ENCODE data around the gene ATP9B.
A peak's percentile ranks its signal among the peaks of the same experiment; 100 is the strongest.
"Not testable (repeated sequence)": the region's sequence is repeated elsewhere in the genome, so short reads cannot be mapped to it uniquely, and the experiment has no call there.

The ATP9B gene

GRCh38 chr18:79071037-79071436, 1.8 kb downstream of the ATP9B start:
- FAIRE-seq (no peak), DNase-seq (ENCODE audit: insufficient read length, low spot score) (no peak)
- TF ChIP-seq, protein P1, sequence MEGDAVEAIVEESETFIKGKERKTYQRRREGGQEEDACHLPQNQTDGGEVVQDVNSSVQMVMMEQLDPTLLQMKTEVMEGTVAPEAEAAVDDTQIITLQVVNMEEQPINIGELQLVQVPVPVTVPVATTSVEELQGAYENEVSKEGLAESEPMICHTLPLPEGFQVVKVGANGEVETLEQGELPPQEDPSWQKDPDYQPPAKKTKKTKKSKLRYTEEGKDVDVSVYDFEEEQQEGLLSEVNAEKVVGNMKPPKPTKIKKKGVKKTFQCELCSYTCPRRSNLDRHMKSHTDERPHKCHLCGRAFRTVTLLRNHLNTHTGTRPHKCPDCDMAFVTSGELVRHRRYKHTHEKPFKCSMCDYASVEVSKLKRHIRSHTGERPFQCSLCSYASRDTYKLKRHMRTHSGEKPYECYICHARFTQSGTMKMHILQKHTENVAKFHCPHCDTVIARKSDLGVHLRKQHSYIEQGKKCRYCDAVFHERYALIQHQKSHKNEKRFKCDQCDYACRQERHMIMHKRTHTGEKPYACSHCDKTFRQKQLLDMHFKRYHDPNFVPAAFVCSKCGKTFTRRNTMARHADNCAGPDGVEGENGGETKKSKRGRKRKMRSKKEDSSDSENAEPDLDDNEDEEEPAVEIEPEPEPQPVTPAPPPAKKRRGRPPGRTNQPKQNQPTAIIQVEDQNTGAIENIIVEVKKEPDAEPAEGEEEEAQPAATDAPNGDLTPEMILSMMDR (IDR thresholded peaks at IDR 0.05; ENCODE audit: insufficient read depth, missing control alignments), result no peak

- FAIRE-seq, result no peak
- TF ChIP-seq, protein P1 (IDR thresholded peaks at IDR 0.05; ENCODE audit: insufficient read depth, missing control alignments), result no peak
- no peak for DNase-seq (ENCODE audit: insufficient read length, low spot score)
These were observed 2.5 kb downstream of the ATP9B start for GRCh38 chr18:79071503-79072210.

DNA sequence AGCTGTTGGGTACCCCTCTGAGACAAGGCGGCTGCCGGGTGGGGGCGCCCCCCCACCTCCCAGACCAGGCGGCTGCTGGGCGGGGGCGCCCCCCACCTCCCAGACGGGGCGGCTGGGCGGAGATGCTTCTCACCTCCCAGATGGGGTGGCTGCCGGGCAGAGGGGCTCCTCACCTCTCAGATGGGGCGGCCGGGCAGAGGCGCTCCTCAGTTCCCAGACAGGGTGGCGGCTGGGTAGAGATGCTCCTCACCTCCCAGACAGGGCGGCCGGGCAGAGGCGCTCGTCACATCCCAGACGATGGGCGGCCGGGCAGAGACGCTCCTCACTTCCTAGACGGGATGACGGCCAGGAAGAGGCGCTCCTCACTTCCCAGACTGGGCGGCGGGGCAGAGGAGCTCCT, 3.5 kb downstream of the ATP9B start:
- FAIRE-seq; DNase-seq (ENCODE audit: insufficient read length, low spot score): not testable (repeated sequence)

GRCh38 chr18:79077181-79077580, 8.0 kb downstream of the ATP9B start:
- FAIRE-seq (no peak), DNase-seq (ENCODE audit: insufficient read length, low spot score) (no peak)

DNA sequence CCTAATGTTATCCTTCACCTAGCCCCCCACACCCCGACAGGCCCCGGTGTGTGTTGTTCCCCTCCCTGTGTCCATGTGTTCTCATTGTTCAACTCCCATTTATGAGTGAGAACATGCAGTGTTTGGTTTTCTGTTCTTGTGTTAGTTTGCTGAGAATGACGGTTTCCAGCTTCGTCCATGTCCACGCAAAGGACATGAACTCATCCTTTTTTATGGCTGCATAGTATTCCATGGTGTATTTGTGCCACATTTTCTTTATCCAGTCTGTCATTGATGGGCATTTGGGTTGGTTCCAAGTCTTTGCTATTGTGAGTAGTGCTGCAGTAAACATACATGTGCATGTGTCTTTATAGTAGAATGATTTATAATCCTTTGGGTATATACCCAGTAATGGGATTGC, 9.6 kb downstream of the ATP9B start:
- not testable (repeated sequence) for DNase-seq (ENCODE audit: insufficient read length, low spot score); FAIRE-seq

More at GRCh38 chr18:79077181-79077580, 8.0 kb downstream of the ATP9B start:
- TF ChIP-seq, protein P1 (IDR thresholded peaks at IDR 0.05; ENCODE audit: insufficient read depth, missing control alignments), result no peak

DNA sequence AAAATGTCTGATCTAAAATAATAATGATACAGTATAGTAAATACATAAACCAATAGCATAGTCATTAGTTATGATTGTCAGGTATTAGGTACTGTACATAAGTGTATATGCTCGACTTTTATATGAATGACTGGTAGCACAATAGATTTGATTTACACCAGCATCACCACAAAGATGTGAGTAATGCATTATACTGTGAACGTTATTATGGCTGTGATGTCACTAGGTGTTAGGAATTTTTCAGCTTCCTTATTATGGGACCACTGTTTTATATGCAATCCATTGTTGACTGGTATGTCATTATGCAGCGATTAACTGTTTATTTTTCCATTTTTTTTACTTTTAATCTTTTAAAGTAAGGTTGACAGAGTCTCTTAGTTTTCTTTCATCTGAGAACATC, 23.7 kb downstream of the ATP9B start:
- TF ChIP-seq, protein P1 (IDR thresholded peaks at IDR 0.05; ENCODE audit: insufficient read depth, missing control alignments), result no peak
- DNase-seq (ENCODE audit: insufficient read length, low spot score) (no peak), FAIRE-seq (peak; percentile 89)

DNA sequence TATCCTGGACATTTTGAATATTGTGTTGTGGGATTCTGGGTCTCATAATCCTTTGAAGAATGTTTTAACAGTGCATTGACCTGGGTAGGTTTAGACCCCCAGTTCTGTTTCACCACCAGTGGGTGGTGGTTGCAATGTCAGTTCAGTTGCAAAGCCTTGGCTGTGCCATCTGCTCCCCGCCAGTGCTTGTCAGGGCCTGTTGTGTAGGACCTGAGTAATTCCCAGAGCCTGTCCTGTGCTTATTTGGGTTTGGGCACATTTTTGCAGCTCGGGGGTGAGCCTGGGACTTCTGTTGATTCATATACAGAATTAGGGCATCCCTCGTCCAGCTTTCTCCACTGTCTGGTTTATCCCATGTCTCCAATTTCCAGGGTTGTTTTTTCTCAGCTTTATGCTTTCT, 24.8 kb downstream of the ATP9B start:
- DNase-seq (ENCODE audit: insufficient read length, low spot score) (no peak), FAIRE-seq (no peak)
- TF ChIP-seq, protein P1 (IDR thresholded peaks at IDR 0.05; ENCODE audit: insufficient read depth, missing control alignments), result no peak

GRCh38 chr18:79095216-79095615, 26.0 kb downstream of the ATP9B start:
- TF ChIP-seq, protein P1 (IDR thresholded peaks at IDR 0.05; ENCODE audit: insufficient read depth, missing control alignments), result no peak
- no peak for DNase-seq (ENCODE audit: insufficient read length, low spot score)
- FAIRE-seq, result no peak

Data from D721Med (cell line).